Glutamatergic neuron (in vitro differentiated cells): ENCODE measurements around the gene PCDHGA7. TPM values are rescaled to one million over a fixed set of nuclear protein-coding genes. Genes with fewer than 3 reads are reported as not detected.
"Not testable (repeated sequence)": the region's sequence is repeated elsewhere in the genome, so short reads cannot be mapped to it uniquely, and the experiment has no call there.

Experiments used
- DNase-seq: peaks from one replicate; pipeline ENCODE4 v3.0.0; 2022
- H3K27ac Mint-ChIP-seq: one replicate; pipeline ENCODE4 v1.8.0; 2020; ENCODE audit warnings: mild to moderate bottlenecking, mixed read lengths, inconsistent platforms; ENCODE audit not compliant: unreplicated experiment
- H3K27me3 Mint-ChIP-seq: one replicate; pipeline ENCODE4 v1.8.0; 2020; ENCODE audit warnings: mild to moderate bottlenecking, moderate library complexity, mixed read lengths, inconsistent platforms; ENCODE audit not compliant: unreplicated experiment
- H3K36me3 Mint-ChIP-seq: one replicate; pipeline ENCODE4 v1.8.0; 2020; ENCODE audit warnings: mild to moderate bottlenecking, mixed read lengths, inconsistent platforms; ENCODE audit not compliant: unreplicated experiment
- H3K4me1 Mint-ChIP-seq: one replicate; pipeline ENCODE4 v1.8.0; 2020; ENCODE audit warnings: mild to moderate bottlenecking, low read depth, mixed read lengths, inconsistent platforms; ENCODE audit not compliant: unreplicated experiment
- H3K4me3 Mint-ChIP-seq: one replicate; pipeline ENCODE4 v1.8.0; 2020; ENCODE audit warnings: mild to moderate bottlenecking, mixed read lengths, inconsistent platforms; ENCODE audit not compliant: unreplicated experiment
- H3K9me3 Mint-ChIP-seq: one replicate; pipeline ENCODE4 v1.8.0; 2020; ENCODE audit warnings: mild to moderate bottlenecking, moderate library complexity, mixed read lengths, inconsistent platforms; ENCODE audit not compliant: unreplicated experiment
- total RNA-seq: library from RNA; stranded (reverse); fragmentation: NEBNext Ultra II Directional; extraction: Animal tissue kit (Norgen Biotek cat#: 25700); gene quantifications from one replicate; pipeline ENCODE4 v1.2.1, GENCODE V29; 2021; ENCODE audit not compliant: unreplicated experiment
- TF ChIP-seq, protein P1 (sequence below): fragments of 200-600 bp; sonication (generic); IDR thresholded peaks from one replicate; pipeline ENCODE4 v1.5.0; 2021; ENCODE audit not compliant: partially characterized antibody, unreplicated experiment

Gene PCDHGA7
- total RNA-seq, 1 donor from 2014 or later: 4.2 TPM

DNA sequence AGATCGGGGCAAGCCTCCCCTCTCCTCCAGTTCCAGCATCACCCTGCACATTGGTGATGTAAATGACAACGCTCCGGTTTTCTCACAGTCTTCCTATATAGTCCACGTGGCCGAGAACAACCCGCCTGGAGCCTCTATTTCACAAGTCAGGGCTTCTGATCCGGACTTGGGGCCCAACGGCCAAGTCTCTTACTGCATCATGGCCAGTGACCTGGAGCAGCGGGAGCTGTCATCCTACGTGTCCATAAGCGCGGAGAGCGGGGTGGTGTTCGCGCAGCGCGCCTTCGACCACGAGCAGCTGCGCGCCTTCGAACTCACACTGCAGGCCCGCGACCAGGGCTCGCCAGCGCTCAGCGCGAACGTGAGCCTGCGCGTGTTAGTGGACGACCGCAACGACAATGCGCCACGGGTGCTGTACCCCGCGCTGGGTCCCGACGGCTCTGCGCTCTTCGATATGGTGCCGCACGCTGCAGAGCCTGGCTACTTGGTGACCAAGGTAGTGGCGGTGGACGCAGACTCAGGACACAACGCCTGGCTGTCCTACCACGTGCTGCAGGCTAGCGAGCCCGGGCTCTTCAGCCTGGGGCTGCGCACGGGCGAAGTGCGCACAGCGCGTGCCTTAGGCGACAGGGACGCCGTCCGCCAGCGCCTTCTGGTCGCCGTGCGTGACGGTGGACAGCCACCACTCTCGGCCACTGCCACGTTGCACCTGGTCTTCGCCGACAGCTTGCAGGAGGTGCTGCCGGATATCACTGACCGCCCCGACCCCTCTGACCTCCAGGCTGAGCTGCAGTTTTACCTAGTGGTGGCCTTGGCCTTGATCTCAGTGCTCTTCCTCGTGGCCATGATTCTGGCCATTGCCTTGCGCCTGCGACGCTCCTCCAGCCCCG, 6.9 kb downstream of the PCDHGA7 start:
- peaks cover 8% of the 10 kb centered on the region for H3K27me3 Mint-ChIP-seq
- TF ChIP-seq, protein P1, sequence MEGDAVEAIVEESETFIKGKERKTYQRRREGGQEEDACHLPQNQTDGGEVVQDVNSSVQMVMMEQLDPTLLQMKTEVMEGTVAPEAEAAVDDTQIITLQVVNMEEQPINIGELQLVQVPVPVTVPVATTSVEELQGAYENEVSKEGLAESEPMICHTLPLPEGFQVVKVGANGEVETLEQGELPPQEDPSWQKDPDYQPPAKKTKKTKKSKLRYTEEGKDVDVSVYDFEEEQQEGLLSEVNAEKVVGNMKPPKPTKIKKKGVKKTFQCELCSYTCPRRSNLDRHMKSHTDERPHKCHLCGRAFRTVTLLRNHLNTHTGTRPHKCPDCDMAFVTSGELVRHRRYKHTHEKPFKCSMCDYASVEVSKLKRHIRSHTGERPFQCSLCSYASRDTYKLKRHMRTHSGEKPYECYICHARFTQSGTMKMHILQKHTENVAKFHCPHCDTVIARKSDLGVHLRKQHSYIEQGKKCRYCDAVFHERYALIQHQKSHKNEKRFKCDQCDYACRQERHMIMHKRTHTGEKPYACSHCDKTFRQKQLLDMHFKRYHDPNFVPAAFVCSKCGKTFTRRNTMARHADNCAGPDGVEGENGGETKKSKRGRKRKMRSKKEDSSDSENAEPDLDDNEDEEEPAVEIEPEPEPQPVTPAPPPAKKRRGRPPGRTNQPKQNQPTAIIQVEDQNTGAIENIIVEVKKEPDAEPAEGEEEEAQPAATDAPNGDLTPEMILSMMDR: no peak
- peaks cover 48% of the 10 kb centered on the region for H3K9me3 Mint-ChIP-seq
- H3K36me3 Mint-ChIP-seq: peaks cover 74% of the 10 kb centered on the region
- H3K27ac Mint-ChIP-seq: peak overlapping the region; percentile 56
- H3K4me1 Mint-ChIP-seq: peaks cover 3% of the 10 kb centered on the region
- peak overlapping the region; percentile 74 for H3K4me3 Mint-ChIP-seq
- no peak for DNase-seq

DNA sequence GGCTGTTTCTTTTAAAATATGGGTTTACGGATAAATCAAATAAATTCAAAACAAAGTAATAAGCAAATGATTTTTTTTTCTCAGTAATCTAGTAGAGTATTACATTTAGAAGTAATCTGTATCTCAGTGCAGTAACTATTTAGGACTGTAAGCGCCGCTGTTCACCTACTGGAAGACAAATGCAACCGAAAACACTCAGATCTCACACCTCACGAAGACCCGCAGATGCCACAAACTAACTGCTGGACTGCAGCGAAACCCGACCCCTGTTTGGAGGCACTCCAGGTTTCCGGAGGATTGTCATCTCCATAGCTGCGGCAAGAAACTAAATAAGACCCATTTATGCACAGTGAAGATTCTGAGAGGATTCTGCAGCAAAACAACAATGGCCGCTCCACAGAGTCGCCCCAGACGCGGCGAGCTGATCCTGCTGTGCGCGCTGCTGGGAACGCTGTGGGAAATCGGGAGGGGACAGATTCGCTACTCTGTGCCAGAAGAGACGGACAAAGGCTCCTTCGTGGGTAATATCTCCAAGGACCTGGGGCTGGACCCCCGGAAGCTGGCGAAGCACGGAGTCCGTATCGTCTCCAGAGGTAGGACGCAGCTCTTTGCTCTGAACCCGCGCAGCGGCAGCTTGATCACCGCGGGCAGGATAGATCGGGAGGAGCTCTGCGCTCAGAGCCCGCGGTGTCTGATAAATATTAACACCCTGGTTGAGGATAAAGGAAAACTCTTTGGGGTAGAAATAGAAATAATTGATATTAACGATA, 10.1 kb downstream of the PCDHGA7 start, which contains the start of gene PCDHGA8:
PCDHGA8 (plus strand) TSS at position 205 of the 770 bp plus-strand sequence; CDS start at position 386, 181 bp downstream.
- Mint-ChIP-seq H3K36me3 (peaks cover 69% of the 10 kb centered on the region), H3K9me3 (peaks cover 48% of the 10 kb centered on the region), H3K27ac (peak within 1 kb of the TSS; percentile 48), H3K27me3 (peaks cover 12% of the 10 kb centered on the region), H3K4me1 (peaks cover 3% of the 10 kb centered on the region), H3K4me3 (no peak within 1 kb of the TSS)
- no peak for DNase-seq
- TF ChIP-seq, protein P1: no peak

DNA sequence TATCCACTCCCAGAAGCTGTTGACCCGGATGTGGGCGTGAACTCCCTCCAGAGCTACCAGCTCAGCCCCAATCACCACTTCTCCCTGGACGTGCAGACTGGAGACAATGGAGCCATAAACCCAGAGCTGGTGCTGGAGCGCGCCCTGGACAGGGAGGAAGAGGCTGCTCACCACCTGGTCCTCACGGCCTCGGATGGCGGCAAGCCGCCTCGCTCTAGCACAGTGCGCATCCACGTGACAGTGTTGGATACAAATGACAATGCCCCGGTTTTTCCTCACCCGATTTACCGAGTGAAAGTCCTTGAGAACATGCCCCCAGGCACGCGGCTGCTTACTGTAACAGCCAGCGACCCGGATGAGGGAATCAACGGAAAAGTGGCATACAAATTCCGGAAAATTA, 10.7 kb downstream of the PCDHGA7 start:
- TF ChIP-seq, protein P1: no peak
- peaks cover 3% of the 10 kb centered on the region for H3K4me1 Mint-ChIP-seq
- H3K27ac Mint-ChIP-seq: peak overlapping the region; percentile 48
- H3K36me3 Mint-ChIP-seq: peaks cover 67% of the 10 kb centered on the region
- peaks cover 46% of the 10 kb centered on the region for H3K9me3 Mint-ChIP-seq
- DNase-seq: no peak
- peaks cover 12% of the 10 kb centered on the region for H3K27me3 Mint-ChIP-seq
- no peak overlapping the region for H3K4me3 Mint-ChIP-seq

DNA sequence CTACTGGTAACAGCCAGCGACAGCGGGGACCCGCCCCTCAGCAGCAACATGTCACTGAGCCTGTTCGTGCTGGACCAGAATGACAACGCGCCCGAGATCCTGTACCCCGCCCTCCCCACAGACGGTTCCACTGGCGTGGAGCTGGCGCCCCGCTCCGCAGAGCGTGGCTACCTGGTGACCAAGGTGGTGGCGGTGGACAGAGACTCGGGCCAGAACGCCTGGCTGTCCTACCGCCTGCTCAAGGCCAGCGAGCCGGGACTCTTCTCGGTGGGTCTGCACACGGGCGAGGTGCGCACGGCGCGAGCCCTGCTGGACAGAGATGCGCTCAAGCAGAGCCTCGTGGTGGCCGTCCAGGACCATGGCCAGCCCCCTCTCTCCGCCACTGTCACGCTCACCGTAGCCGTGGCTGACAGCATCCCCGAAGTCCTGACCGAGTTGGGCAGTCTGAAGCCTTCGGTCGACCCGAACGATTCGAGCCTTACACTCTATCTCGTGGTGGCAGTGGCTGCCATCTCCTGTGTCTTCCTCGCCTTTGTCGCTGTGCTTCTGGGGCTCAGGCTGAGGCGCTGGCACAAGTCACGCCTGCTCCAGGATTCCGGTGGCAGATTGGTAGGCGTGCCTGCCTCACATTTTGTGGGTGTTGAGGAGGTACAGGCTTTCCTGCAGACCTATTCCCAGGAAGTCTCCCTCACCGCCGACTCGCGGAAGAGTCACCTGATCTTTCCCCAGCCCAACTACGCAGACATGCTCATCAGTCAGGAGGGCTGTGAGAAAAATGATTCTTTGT, 12.1 kb downstream of the PCDHGA7 start:
- H3K4me3 Mint-ChIP-seq, H3K4me1 Mint-ChIP-seq, H3K27ac Mint-ChIP-seq, H3K27me3 Mint-ChIP-seq, DNase-seq: not testable (repeated sequence)
- Mint-ChIP-seq H3K36me3 (peaks cover 65% of the 10 kb centered on the region), H3K9me3 (peaks cover 41% of the 10 kb centered on the region)

DNA sequence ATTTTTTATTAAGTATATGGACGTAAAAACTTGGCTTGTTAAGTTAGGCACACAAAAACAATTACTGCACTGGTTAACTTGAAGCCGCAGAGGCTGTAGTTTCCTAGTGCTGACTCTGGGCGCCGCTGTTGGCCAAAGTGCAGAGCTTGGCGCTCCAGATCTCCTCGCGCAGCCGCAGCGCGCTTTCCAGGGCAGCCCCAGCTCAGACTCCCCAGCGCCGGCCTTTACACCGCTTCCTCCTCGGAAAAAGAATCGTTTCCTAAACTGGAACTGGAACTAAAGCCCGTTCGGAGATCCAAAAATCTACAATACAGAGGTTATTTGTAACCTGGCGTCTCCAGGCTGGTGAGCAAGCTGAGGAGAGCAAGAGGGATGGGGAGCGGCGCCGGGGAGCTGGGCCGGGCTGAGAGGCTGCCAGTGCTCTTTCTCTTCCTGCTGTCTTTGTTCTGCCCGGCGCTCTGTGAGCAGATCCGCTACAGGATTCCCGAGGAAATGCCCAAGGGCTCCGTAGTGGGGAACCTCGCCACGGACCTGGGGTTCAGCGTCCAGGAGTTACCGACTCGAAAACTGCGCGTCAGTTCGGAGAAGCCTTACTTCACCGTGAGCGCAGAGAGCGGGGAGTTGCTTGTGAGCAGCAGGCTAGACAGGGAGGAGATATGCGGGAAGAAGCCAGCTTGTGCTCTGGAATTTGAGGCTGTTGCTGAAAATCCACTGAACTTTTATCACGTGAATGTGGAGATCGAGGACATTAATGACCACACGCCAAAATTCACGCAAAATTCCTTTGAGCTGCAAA, 15.4 kb downstream of the PCDHGA7 start, which contains the start of gene PCDHGB5:
PCDHGB5 (plus strand) TSS at position 192 of the 796 bp plus-strand sequence; CDS start at position 373, 181 bp downstream.
- DNase-seq, H3K27ac Mint-ChIP-seq, H3K4me1 Mint-ChIP-seq, H3K4me3 Mint-ChIP-seq, H3K27me3 Mint-ChIP-seq: not testable (repeated sequence)
- Mint-ChIP-seq H3K36me3 (peaks cover 53% of the 10 kb centered on the region), H3K9me3 (peaks cover 29% of the 10 kb centered on the region)
